HG03045 (cell line): ENCODE data around the gene C11orf87.

Source experiments
- ATAC-seq: cut with Tn5 transposase; IDR thresholded peaks from one replicate; pipeline ENCODE4 v1.9.1; 2021; ENCODE audit warnings: mild to moderate bottlenecking, moderate library complexity; ENCODE audit not compliant: unreplicated experiment

C11orf87 gene

DNA sequence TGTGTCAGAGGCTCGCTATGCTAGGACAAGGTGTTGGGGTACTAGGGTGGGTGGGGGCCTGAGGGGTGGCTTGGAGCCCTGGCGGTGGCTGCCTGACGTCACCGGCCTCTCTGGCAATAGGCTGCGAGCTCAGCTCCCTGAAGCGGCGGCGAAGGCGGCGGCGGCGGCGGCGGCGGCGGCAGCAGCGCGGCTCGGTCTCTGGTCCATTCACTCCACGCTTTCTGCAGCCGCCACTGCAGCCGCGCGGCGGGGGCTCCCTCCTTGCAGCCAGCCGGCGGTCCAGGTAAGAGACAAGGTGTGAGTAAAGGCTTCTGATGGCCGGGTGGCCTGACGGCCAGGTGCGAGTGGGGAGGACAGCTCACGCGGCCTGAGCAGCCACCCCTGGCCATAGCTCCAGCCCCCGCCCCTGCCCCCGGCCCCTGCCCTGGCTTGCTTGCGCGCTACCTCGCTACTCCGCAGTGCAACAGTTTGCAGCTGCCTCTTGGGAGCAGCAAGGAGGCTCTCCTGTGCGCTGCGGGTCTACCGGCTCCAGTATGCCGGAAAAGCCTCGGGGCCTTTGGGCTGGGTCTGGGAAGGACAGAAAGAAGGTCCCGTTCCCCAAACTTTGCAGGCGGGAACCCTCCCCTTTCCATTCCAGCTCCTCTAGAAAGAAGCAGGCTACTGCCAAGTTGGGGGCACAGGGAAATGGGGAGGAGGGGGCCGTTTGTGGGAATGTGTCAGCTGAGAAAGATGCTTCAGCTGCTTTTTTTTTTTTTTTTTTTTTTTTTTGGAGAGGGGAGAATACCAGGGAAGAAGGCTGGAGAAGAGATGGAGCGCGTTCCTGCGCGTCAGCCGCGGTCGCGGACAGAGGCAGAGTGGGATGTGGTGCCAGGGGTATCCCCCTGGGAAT lies at the start of gene C11orf87:
C11orf87 (plus strand) TSS at position 210 of the 889 bp plus-strand sequence. CDS start 1,444 bp downstream, outside the sequence.
- no peak for ATAC-seq

DNA sequence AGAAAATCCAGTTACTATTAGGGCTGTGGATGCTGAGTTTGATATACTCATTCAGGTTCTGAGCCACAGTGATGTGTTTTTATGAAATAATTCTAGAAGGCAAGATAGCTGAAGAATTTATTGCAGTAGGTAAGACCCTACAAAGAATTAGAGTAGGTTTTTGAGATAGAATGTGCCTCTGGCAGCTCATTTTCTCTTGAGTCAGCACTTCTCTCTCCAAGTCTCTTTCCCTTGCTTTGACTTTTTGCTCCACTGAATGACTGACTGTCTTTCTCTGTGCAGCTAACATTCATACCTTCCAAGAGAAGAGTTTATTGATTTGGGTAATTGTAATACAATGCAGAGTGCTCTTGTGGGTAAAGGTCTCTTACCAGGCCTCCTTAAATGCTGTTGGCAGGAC lies 48.0 kb upstream of the C11orf87 start:
- ATAC-seq: no peak

GRCh38 chr11:109374441-109374840 lies 47.5 kb upstream of the C11orf87 start:
- no peak for ATAC-seq

- no peak for ATAC-seq
Measured at GRCh38 chr11:109377039-109377742, 44.8 kb upstream of the C11orf87 start.

GRCh38 chr11:109378034-109378433 lies 44.0 kb upstream of the C11orf87 start:
- no peak for ATAC-seq

DNA sequence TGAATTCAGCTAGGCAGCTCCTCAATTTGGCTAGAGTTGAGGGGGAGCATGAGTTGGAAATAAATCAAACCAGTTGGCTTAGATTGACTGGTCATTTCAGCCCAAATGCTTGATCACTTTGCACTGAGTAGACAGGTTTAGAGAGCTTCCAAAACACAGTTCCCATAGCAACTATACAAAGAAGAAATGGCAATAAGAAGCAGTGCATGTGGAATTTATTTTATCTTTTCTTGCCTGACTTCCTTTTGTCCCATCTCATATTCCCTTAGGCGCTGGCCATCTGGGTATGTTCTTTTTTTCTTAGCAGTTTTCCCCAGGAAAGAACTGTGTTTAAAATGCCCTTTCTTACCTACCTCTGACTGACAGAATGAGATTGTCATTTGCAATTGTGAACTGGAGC lies 38.7 kb upstream of the C11orf87 start:
- no peak for ATAC-seq

DNA sequence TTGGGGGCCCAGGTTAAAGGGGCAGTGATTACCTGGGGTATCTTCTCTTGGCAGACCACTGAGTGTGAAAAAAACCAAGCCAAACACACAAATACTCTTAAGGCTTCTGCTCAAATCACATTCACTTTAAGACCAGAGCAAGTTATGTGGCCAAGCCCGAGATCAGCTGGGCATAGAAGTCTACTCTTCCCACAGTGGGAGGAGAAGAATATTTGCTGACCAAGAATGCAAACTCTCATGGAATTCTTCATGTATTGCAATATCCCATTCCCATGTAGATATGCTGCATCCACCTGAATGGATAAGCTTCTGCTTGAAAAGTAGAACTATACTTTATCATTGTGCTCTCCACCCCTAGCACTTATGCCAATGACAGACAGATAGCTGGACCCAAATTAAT lies 37.1 kb upstream of the C11orf87 start:
- ATAC-seq: no peak

GRCh38 chr11:109388982-109389381 lies 33.0 kb upstream of the C11orf87 start:
- no peak for ATAC-seq

DNA sequence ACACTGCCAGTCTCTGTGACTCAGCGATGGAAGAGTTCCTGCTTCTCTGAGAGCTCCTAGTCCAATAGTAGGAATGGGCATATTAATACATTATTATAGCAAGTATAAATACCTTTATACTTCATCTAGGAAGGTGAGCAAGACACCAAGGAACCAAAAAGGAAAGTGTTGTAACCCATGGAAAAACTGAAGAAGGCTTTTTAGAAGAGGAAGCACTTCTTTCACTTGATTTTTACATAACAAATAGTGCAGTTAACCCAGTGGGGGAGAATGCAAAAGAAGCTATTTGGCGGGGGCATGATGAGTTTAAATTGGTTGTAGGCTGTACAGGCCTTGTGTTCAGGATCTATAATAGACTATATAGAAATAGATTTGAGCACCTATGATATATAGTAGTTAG lies 31.2 kb upstream of the C11orf87 start:
- no peak for ATAC-seq

DNA sequence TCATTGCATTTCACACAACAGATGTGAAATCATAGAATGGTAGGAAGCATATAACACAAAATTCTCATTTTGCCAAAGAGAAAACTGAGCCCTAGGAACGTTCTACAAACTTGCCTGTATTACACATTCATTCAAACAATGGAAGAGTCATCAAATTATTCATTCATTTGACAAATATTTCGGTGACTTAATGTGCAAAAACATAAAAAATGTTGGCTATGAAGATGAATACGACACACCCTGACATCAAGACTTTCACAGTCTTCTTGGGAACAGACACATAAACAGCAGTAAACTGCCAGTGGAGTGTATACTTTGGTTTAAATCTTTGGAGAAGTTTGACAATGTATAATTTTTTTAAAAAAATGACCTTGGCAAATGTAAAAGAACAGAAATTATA lies 20.4 kb upstream of the C11orf87 start:
- ATAC-seq: no peak

GRCh38 chr11:109405671-109406070 lies 16.3 kb upstream of the C11orf87 start:
- no peak for ATAC-seq

DNA sequence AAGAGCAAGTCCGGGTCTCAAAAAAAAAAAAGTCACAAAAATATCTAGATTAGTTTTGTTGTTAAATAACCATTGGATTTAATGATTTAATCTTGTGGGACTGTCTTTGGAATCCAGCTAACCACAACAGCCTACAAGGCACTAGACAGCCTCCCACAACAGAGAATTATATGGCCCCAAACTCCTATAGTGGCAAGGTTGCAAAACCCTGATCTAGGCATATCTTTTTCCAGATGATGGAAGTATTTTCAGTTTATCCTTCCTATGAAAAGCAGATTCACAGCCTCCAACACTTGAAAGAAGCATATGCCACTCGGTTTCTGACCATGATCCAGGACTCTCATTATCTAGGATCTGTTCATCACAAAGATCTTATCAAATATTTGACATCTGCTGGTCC lies 5.4 kb upstream of the C11orf87 start:
- ATAC-seq: no peak

DNA sequence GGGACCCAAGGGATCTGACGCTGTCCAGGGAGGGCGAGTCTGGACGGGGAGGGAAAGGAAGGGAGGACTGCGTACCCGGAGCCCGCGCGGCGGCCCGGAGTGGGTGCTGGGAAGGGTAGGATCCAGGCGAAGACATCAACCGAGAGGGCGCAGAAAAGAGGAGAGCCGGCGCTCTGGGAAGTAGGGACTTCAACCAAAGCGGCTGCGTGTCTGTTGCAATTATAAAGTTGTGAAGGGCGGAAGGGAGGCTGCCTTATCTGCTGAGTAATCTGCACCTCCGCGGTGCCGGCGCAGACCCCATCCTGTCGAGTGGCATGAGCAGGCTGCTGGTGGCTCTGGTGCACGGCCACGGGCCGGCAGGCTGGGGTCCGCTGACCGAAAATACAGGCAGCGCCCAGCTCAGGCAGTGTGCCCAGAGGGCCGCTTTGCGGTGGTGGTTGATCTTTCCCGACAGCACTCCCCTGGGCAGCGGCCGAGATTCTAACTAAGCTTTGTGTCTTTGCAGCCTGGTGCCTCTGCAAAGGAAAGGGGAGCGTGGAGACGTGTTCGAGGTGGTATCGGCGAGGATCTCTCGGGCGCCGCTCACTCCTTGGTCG lies 978 bp downstream of the C11orf87 start:
- ATAC-seq: no peak

DNA sequence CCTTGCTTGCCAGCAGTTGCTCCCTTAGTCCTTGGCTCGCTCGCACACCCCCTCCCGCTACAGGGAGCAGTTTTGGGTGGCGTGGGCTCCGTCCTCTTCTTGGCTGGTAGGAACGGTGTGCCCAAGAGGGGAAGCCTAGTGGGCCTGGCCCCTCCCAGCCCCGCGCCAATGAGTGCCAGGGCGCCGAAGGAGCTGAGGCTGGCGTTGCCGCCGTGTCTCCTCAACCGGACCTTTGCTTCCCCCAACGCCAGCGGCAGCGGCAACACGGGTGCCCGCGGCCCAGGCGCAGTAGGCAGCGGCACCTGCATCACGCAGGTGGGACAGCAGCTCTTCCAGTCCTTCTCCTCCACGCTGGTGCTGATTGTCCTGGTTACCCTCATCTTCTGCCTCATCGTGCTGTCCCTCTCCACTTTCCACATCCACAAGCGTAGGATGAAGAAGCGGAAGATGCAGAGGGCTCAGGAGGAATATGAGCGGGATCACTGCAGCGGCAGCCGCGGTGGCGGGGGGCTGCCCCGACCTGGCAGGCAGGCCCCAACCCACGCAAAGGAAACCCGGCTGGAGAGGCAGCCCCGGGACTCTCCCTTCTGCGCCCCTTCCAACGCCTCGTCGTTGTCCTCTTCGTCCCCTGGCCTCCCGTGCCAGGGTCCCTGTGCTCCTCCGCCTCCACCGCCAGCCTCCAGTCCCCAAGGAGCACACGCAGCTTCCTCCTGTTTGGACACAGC lies 1.6 kb downstream of the C11orf87 start:
- no peak for ATAC-seq

- ATAC-seq: no peak
Measured at GRCh38 chr11:109424901-109425300, 2.9 kb downstream of the C11orf87 start.

GRCh38 chr11:109425554-109425953 lies 3.6 kb downstream of the C11orf87 start:
- ATAC-seq: no peak

DNA sequence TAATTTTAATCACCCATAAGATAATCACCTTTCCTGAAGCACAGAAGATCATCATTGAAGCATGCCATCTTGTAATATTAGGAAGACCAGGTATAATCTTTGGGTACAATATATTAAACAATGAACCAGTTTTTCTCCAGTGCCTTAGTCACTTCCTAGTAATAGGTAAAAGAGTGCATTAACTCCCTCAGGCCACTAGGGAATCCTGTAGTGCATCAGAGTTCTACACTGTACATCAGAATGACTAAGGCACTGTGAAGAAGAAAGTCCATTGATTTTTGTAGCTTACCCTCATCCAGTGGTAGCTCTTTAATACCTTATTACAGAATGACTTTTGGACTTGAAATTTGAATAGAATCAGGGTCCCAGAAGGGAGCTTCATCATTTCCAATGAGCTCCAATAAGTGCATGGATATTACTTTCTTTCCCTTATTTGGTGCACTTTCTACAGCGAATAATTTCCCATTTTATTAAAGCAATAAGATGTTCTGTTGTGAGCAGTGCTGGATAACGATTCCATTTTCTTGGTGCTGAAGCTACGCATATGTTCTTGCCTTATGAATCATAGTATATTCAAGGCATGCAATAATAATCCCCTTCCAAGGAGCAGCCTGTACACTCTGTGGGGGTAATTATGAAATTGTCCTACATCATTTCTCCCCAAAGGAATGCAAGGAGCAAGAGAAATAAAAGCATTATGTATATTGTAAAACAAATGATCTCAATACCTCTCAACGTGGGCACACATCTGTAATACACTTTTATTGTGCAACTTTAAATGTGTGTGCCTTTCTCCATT lies 4.7 kb downstream of the C11orf87 start:
- no peak for ATAC-seq

DNA sequence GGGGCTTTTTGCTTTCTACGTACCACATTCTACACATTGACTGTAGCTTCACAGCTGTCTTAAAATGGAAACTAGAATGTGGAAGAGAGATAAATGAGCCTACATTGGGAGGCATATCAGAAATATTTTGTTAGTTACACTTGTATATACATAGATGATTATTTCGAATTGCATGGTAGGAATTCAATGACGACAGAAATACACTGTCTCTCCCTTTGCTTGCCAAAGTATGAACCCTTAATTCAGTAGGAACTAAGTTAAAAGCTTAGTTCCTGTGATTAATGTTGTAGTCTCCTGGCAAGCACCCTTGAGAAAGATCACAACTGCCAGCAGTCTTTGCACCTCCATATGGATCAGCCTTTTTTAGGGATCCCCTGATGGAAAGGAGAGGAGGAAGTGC lies 10.1 kb downstream of the C11orf87 start:
- no peak for ATAC-seq

GRCh38 chr11:109433753-109434256 lies 11.8 kb downstream of the C11orf87 start:
- ATAC-seq: no peak

DNA sequence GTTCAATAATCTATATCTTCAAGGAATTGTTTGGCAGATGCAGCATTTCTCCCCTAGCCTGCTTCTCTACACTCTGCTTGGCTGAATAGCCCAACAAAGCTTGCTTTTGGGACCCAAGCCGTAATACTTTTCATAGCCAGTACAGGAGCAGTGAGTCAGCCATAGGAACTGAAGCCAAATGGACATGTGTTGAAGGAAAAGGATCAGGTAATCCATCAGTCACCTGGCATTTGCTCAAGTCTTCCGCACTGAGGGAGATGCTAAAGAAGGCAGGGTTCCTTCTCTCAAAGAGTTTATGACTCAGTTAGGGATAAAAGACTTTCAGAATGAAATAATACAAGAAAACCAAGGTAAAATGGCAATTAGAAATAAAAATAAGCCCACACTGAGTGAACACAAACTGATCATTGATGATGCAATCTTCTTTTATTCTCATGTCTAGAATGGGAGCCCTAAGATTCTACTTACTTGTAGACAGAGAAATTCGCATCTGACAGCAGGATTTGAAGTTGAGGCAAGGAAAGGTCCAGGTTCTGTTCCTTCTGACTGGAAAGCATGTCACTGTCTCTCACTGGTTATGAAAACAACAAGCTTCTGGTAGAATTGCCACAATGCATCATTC lies 13.2 kb downstream of the C11orf87 start:
- no peak for ATAC-seq
